ENCODE data around the gene C2orf80. TPM values are rescaled to one million over a fixed set of nuclear protein-coding genes. Genes with fewer than 3 reads are reported as not detected.
"Not testable (repeated sequence)": the region's sequence is repeated elsewhere in the genome, so short reads cannot be mapped to it uniquely, and the experiment has no call there.

Gene C2orf80
- total and polyA plus RNA-seq, 8 donors, result not detected

DNA sequence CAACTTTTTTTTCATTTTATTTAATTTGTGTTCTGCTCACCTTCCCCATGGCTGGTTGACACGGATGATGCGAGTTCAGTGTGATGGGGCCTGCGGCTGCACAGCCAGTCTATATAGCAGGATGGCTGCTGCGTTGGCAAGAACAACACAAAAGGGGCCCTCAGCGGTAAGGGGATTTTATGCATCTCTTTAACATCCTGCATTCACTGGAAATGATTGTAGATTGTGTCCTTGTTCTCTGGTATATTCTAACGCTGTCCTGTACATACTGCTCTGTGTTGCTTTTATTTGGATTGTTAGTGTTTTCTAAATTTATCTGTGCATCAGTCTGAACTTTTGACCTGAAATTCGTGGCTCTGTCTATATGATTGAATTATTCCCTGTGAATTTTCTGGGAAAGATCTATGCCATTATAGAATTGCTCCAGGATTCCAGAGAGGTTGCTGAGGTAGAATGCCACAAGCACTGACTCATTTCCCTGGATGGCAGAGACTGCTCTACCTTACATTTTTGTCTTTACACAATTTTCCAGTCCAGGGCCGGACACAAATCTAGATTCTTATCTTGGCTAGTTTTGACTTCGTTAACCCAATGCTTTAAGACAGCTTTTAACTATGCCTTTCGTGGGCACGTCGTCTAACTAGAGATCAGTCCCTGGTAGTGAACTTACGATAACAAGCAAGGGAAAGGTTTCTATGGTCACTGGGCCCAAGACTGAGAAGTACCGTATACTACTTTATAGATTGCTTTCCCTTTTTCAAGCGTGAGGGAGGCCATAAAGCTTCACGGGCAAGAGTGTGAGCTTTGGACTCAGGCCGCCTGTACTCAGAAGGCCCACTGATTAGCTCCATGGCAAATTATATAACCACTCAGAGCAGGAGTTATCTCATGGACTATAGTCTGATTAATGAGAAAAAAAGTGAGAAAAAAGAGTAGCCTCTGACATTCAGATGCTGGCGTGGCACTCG lies 59.8 kb downstream of the C2orf80 start, which contains the start of gene CRYGC:
TSS of gene CRYGC (minus strand) at position 85 of the 968 bp plus-strand sequence. CDS start at position 49, 36 bp downstream.
- H3K4me3 ChIP-seq, result no peak within 1 kb of the TSS
- TF ChIP-seq, protein P1, sequence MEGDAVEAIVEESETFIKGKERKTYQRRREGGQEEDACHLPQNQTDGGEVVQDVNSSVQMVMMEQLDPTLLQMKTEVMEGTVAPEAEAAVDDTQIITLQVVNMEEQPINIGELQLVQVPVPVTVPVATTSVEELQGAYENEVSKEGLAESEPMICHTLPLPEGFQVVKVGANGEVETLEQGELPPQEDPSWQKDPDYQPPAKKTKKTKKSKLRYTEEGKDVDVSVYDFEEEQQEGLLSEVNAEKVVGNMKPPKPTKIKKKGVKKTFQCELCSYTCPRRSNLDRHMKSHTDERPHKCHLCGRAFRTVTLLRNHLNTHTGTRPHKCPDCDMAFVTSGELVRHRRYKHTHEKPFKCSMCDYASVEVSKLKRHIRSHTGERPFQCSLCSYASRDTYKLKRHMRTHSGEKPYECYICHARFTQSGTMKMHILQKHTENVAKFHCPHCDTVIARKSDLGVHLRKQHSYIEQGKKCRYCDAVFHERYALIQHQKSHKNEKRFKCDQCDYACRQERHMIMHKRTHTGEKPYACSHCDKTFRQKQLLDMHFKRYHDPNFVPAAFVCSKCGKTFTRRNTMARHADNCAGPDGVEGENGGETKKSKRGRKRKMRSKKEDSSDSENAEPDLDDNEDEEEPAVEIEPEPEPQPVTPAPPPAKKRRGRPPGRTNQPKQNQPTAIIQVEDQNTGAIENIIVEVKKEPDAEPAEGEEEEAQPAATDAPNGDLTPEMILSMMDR (IDR thresholded peaks at IDR 0.05), result no peak
- TF ChIP-seq EP300 (IDR thresholded peaks at IDR 0.05), result no peak
- no peak for TF ChIP-seq POLR2AphosphoS5 (IDR thresholded peaks at IDR 0.05)
- no peak for TF ChIP-seq POLR2A (IDR thresholded peaks at IDR 0.05)
- no peaks in the 10 kb centered on the region for H3K9me3 ChIP-seq
- WGBS, 5 donors, result 49 to 65% (median 52%) methylated on average over 19 of the region's 19 CpGs
- H3K36me3 ChIP-seq, result no peaks in the 10 kb centered on the region
- peak in 1 of 2 donors; percentile 57 for DNase-seq
- no peaks in the 10 kb centered on the region for H3K27me3 ChIP-seq
- H3K4me1 ChIP-seq, result peaks cover 0 to 6% (median 3%) of the 10 kb centered on the region in 4 donors
- intact Hi-C loops (cut with DNase I; ENCODE audit: low total_unique reads), result no loop called here
- peak within 1 kb of the TSS in 1 of 5 donors; percentile 29 for H3K27ac ChIP-seq

DNA sequence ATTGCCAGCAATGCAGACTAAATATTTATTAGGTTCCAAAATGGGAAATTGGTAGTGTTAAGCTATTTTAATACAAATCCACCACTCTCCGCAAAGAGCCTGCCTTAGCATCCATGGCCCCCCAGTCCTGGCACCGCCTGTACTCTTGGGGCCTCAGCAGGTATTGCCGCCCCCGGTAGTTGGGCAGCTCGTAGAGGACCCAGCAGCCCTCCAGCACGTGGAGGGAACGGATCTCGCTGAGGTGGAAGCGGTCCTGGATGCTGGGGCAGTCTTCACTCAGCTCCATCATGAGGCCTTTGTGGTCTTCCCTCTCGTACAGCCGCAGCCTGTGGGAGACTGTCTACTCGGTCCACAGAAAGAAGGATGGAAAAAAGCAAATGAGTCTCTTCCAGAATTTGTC lies 61.7 kb downstream of the C2orf80 start:
- intact Hi-C loops (cut with DNase I; ENCODE audit: low total_unique reads), result no loop called here
- TF ChIP-seq EP300 (IDR thresholded peaks at IDR 0.05), result no peak
- no peak for TF ChIP-seq POLR2AphosphoS5 (IDR thresholded peaks at IDR 0.05)
- TF ChIP-seq, protein P1 (IDR thresholded peaks at IDR 0.05), result no peak
- no peak for TF ChIP-seq POLR2A (IDR thresholded peaks at IDR 0.05)
- no peak overlapping the region for H3K4me3 ChIP-seq
- peaks cover 4 to 15% (median 10%) of the 10 kb centered on the region in 4 donors for H3K4me1 ChIP-seq
- no peak for DNase-seq
- no peak overlapping the region for H3K27ac ChIP-seq
- H3K9me3 ChIP-seq, result no peaks in the 10 kb centered on the region
- WGBS, 5 donors, result 93 to 96% (median 95%) methylated on average over 12 of the region's 12 CpGs
- no peaks in the 10 kb centered on the region for H3K36me3 ChIP-seq
- peaks cover 0 to 15% (median 12%) of the 10 kb centered on the region in 3 donors for H3K27me3 ChIP-seq

DNA sequence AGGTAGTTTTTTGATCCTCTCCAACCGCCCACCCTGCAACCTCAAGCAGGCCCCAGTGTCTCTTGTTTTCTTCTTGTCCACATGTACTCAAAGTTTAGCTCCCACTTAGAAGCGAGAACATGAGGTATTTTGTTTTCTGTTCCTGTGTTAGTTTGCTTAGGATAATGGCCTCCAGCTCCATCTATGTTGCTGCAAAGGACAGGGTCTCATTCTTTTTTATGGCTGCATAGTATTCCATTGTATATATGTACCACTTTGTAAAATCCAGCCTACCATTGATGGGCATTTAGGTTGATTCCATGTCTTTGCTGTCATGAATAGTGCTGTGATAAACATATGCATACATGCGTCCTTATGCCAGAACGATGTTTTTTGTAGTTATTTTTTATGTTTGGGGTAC lies 62.7 kb downstream of the C2orf80 start:
- peaks cover 4 to 15% (median 10%) of the 10 kb centered on the region in 4 donors for H3K4me1 ChIP-seq
- TF ChIP-seq POLR2A (IDR thresholded peaks at IDR 0.05) (no peak), POLR2AphosphoS5 (IDR thresholded peaks at IDR 0.05) (no peak), EP300 (IDR thresholded peaks at IDR 0.05) (no peak)
- H3K36me3 ChIP-seq, result no peaks in the 10 kb centered on the region
- intact Hi-C loops (cut with DNase I; ENCODE audit: low total_unique reads), result no loop called here
- H3K9me3 ChIP-seq, result no peaks in the 10 kb centered on the region
- peaks cover 0 to 15% (median 12%) of the 10 kb centered on the region in 3 donors for H3K27me3 ChIP-seq
- WGBS, 5 donors, result 93 to 97% (median 94%) methylated on average over 4 of the region's 4 CpGs
- no peak for DNase-seq
- no peak overlapping the region for H3K4me3 ChIP-seq
- no peak overlapping the region for H3K27ac ChIP-seq

DNA sequence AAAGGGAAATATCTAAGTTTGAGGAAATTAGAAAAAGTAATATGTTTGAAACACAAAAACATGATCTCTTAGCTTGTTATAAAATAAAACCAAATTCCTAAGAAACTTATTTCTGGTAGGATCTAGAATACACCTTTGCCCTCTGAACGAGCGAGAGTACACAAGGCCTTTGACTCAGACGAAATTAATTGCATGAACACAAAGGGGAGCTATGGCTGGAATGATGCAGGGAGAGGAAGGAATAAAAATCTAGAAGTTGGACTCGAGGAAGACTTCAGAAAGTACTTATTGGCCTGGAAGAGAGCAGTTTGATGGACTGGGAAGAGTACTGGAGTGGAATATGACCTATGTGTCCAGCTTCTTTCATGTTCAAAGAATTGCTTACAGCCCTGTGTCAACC lies 64.6 kb downstream of the C2orf80 start:
- H3K36me3 ChIP-seq, result no peaks in the 10 kb centered on the region
- H3K4me1 ChIP-seq, result peaks cover 4 to 15% (median 7%) of the 10 kb centered on the region in 4 donors
- 67 to 84% (median 75%) methylated on average over 4 of the region's 4 CpGs for WGBS, 5 donors
- H3K27me3 ChIP-seq, result peaks cover 0 to 15% (median 12%) of the 10 kb centered on the region in 3 donors
- no peaks in the 10 kb centered on the region for H3K9me3 ChIP-seq
- H3K4me3 ChIP-seq, result no peak overlapping the region
- no peak for DNase-seq
- no peak overlapping the region for H3K27ac ChIP-seq
- TF ChIP-seq, protein P1 (IDR thresholded peaks at IDR 0.05), result no peak
- no peak for TF ChIP-seq POLR2A (IDR thresholded peaks at IDR 0.05)
- no peak for TF ChIP-seq EP300 (IDR thresholded peaks at IDR 0.05)
- no peak for TF ChIP-seq POLR2AphosphoS5 (IDR thresholded peaks at IDR 0.05)
- intact Hi-C loops (cut with DNase I; ENCODE audit: low total_unique reads), result no loop called here

DNA sequence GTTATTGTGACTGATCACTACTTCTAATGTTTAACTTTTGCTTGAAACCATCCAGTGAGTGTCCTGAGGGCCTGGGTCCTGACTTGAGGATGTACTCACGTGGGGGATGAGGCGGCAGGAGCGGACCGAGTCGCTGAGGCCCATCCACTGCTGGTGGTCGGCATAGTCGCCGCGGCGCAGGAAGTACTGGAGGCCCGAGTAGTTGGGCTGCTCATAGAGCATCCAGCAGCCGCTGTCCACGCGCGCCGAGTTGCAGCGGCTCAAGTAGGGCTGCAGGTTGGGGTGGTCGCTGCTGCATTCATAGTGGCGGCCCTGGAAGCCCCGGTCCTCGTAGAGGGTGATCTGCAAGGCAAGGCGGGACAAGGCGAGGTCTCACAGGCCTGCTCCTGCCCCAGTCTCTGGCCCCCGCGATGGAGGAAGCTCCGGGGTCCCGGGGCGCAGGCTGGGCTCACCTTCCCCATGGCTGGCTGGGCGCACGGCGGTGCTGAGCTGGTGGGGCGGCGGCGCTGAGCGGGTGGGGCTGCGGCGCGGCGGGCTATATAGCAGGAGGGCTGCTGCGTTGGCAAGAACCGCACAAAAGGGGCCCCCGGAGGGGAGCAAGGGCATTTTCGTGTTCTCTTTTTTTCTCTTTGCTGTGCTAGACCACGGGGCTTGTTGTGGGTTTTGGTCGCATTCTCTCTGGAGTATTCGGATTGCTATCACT lies 65.7 kb downstream of the C2orf80 start, which contains the start of gene CRYGD:
TSS of gene CRYGD (minus strand) at position 512 of the 703 bp plus-strand sequence. CDS start at position 461, 51 bp downstream.
- intact Hi-C loops (cut with DNase I; ENCODE audit: low total_unique reads); H3K9me3 ChIP-seq; H3K27ac ChIP-seq; H3K4me1 ChIP-seq; H3K36me3 ChIP-seq: not testable (repeated sequence)
- Histone ChIP-seq H3K27me3 (peaks cover 0 to 15% (median 12%) of the 10 kb centered on the region in 3 donors), H3K4me3 (peak within 1 kb of the TSS; percentile 15 to 33 (median 22))
- peak in 1 of 2 donors; percentile 43 for DNase-seq
- 5 to 13% (median 12%) methylated on average over 16 to 46 of the region's 46 CpGs for WGBS, 5 donors
